Measurements from ENCODE around the gene ZBTB49. TPM values are rescaled to one million over a fixed set of nuclear protein-coding genes. Genes with fewer than 3 reads are reported as not detected.

ZBTB49 gene
- total and polyA plus RNA-seq, 2 donors (not counting 3 experiments of a cell fraction or from before 2014, with no cell fraction given) = 3.8 to 5.8 TPM

GRCh38 chr4:4333265-4333706, 43.2 kb downstream of the ZBTB49 start:
- Histone ChIP-seq H3K9ac (replicated peaks; ENCODE audit: extremely low read depth, insufficient read depth, low read length) (no peak overlapping the region), H3K4me1 (ENCODE audit: control insufficient read depth, extremely low read depth, insufficient read depth, low read length) (no peaks in the 10 kb centered on the region), H3K79me2 (ENCODE audit: control insufficient read depth, insufficient read depth, low read length) (no peaks in the 10 kb centered on the region), H3K4me3 (replicated peaks in 1 of 3; ENCODE audit: insufficient read depth in 1 of 3, low read depth in 1 of 3, low read length in 3 of 3) (no peak overlapping the region), H3K36me3 (ENCODE audit: control insufficient read depth in 2 of 2, extremely low read depth in 1 of 2, insufficient read depth in 2 of 2, low read length in 2 of 2) (no peaks in the 10 kb centered on the region), H3K9me3 (replicated peaks; ENCODE audit: control insufficient read depth, insufficient read depth, low read length) (no peaks in the 10 kb centered on the region), H4K20me1 (replicated peaks; ENCODE audit: control insufficient read depth, extremely low read depth, insufficient read depth, low read length) (no peaks in the 10 kb centered on the region), H3K27me3 (ENCODE audit: control insufficient read depth in 2 of 2, insufficient read depth in 2 of 2, low read length in 2 of 2) (no peaks in the 10 kb centered on the region), H3K9me1 (replicated peaks; ENCODE audit: control insufficient read depth, extremely low read depth, insufficient read depth, low read length) (no peaks in the 10 kb centered on the region), H3K4me2 (ENCODE audit: insufficient read depth, low read length) (no peak overlapping the region), H2AFZ (ENCODE audit: low read depth, low read length) (no peak overlapping the region), H3K27ac (ENCODE audit: insufficient read depth, low read depth, low read length) (no peak overlapping the region)
- FAIRE-seq (no peak), DNase-seq (ENCODE audit: low read depth, low spot score) (no peak)
- TF ChIP-seq GATA2 (IDR thresholded peaks at IDR 0.05; ENCODE audit: insufficient read depth, insufficient read length, low read depth, low read length) = no peak
- no peak for TF ChIP-seq MYC (IDR thresholded peaks at IDR 0.05; ENCODE audit: low read depth, low read length)
- TF ChIP-seq EZH2 (IDR thresholded peaks at IDR 0.05; ENCODE audit: borderline replicate concordance, low read depth, low read length, severe bottlenecking) = no peak
- TF ChIP-seq POLR2AphosphoS5 (IDR thresholded peaks at IDR 0.05; ENCODE audit: insufficient read depth, low read depth, low read length) = no peak
- no peak for TF ChIP-seq FOS (IDR thresholded peaks at IDR 0.05; ENCODE audit: borderline replicate concordance, insufficient read depth, low read length)
- TF ChIP-seq JUN (IDR thresholded peaks at IDR 0.05; ENCODE audit: borderline replicate concordance, insufficient read depth, insufficient read length, low read depth) = no peak
- TF ChIP-seq POLR2A (IDR thresholded peaks at IDR 0.05; ENCODE audit: low read depth, low read length) = no peak
- TF ChIP-seq MAX (IDR thresholded peaks at IDR 0.05; ENCODE audit: insufficient read depth, insufficient read length) = no peak
- TF ChIP-seq CTCF (IDR thresholded peaks at IDR 0.05; ENCODE audit: extremely low read depth in 1 of 2, insufficient read depth in 1 of 2, low read depth in 1 of 2, low read length in 2 of 2) = no peak
- dilution Hi-C loops (cut with MboI; ENCODE audit: extremely low pct_ligation_motif_present, low sequenced_read_pairs) (no loop called here), intact Hi-C loops (cut with micrococcal nuclease) (no loop called here)
- POLR2A ChIA-PET = no interaction called here
- no TSS peak for BruUV-seq (replicated peaks)
- CTCF ChIA-PET = interaction anchor here (1.1 to 7.1 kb wide), 4 partner anchors 70 to 81 kb away, joined by 3 to 89 read pairs (median 26); no protein-coding TSS in a partner anchor

All from endothelial cell of umbilical vein (primary cell).